SU-DHL-6 (cell line): ENCODE data around the gene STK31.

Source experiments
- H2AFZ ChIP-seq: fragments of 200-600 bp; sonication (generic); 2 replicates; pipeline ENCODE4 v1.6.1; 2014; ENCODE audit warnings: low read depth, mild to moderate bottlenecking, moderate library complexity, mixed read lengths, antibody characterized with exemption, low read length; ENCODE audit not compliant: severe bottlenecking
- H3F3A ChIP-seq: fragments of 200-600 bp; shearing (Covaris generic); 2 replicates; pipeline ENCODE4 v1.6.0; 2016; ENCODE audit warnings: antibody characterized with exemption, mild to moderate bottlenecking; ENCODE audit not compliant: insufficient read depth
- H3K27ac ChIP-seq: fragments of 200-600 bp; sonication (generic); 2 replicates; pipeline ENCODE4 v1.5.1; 2016; ENCODE audit warnings: low read depth, mild to moderate bottlenecking, low read length, moderate library complexity, mixed read lengths
- H3K27me3 ChIP-seq: fragments of 200-600 bp; sonication (generic), shearing (Covaris generic); 2 replicates; pipeline ENCODE4 v1.6.0; 2014; ENCODE audit warnings: mild to moderate bottlenecking, low read length
- H3K36me3 ChIP-seq: fragments of 200-600 bp; sonication (generic); 2 replicates; pipeline ENCODE4 v1.6.1; 2014; ENCODE audit warnings: mild to moderate bottlenecking, low read length, mixed read lengths
- H3K4me2 ChIP-seq: fragments of 300-600, 200-600 bp; shearing (Covaris generic), sonication (generic); 2 replicates; pipeline ENCODE4 v1.6.0; 2014; ENCODE audit warnings: low read length, low read depth, mild to moderate bottlenecking; ENCODE audit not compliant: poor library complexity, severe bottlenecking
- H3K4me3 ChIP-seq: fragments of 200-600 bp; sonication (generic); 2 replicates; pipeline ENCODE4 v1.5.1; 2014; ENCODE audit warnings: antibody characterized with exemption, low read length, mild to moderate bottlenecking, mixed read lengths; ENCODE audit not compliant: insufficient read depth, poor library complexity, severe bottlenecking
- H3K79me2 ChIP-seq: fragments of 200-600 bp; sonication (generic); 2 replicates; pipeline ENCODE4 v1.6.1; 2014; ENCODE audit warnings: mild to moderate bottlenecking, low read length, moderate library complexity; ENCODE audit not compliant: insufficient read depth
- H3K9ac ChIP-seq: fragments of 200-600 bp; sonication (generic); 2 replicates; pipeline ENCODE4 v1.7.0; 2014; ENCODE audit warnings: mild to moderate bottlenecking, low read length
- H3K9me2 ChIP-seq: fragments of 200-600 bp; sonication (generic); replicated peaks from 2 replicates; pipeline ENCODE4 v1.6.1; 2014; ENCODE audit warnings: low read length; ENCODE audit not compliant: insufficient read depth
- H3K9me3 ChIP-seq: fragments of 200-600 bp; sonication (generic); 2 replicates; pipeline ENCODE4 v1.6.1; 2014; ENCODE audit warnings: low read length, mixed read lengths; ENCODE audit not compliant: insufficient read depth
- H4K20me1 ChIP-seq: fragments of 200-600 bp; sonication (generic); 2 replicates; pipeline ENCODE4 v1.6.1; 2014; ENCODE audit warnings: low read depth, mild to moderate bottlenecking, antibody characterized with exemption, low read length, moderate library complexity, mixed read lengths
- CTCF ChIP-seq: fragments of 200-600 bp; sonication (generic); IDR thresholded peaks from one replicate; pipeline ENCODE4 v1.5.1; 2017; ENCODE audit warnings: antibody characterized with exemption, mild to moderate bottlenecking, low read length, moderate library complexity; ENCODE audit not compliant: insufficient read depth, poor library complexity, severe bottlenecking
- EZH2phosphoT487 ChIP-seq: fragments of 200-600 bp; sonication (generic), shearing (Covaris generic); conservative IDR thresholded peaks from 2 replicates; pipeline ENCODE4 v1.6.1; 2018; ENCODE audit warnings: mild to moderate bottlenecking, antibody characterized with exemption, low read length, moderate library complexity, mixed read lengths

The STK31 gene

GRCh38 chr7:23709081-23709750 lies 803 bp upstream of the STK31 start:
- H4K20me1 ChIP-seq, result no peaks in the 10 kb centered on the region
- H3K9me3 ChIP-seq, result peaks cover 13% of the 10 kb centered on the region; the same call in 1 of the 2 replicates
- H3K36me3 ChIP-seq, result peaks cover 6% of the 10 kb centered on the region
- TF ChIP-seq EZH2phosphoT487, result no peak
- TF ChIP-seq CTCF, result no peak
- H3K9ac ChIP-seq, result no peak overlapping the region
- H3K9me2 ChIP-seq, result no peaks in the 10 kb centered on the region
- no peak overlapping the region for H3K27ac ChIP-seq
- no peaks in the 10 kb centered on the region for H3K27me3 ChIP-seq
- no peaks in the 10 kb centered on the region for H3K79me2 ChIP-seq
- no peaks in the 10 kb centered on the region for H3F3A ChIP-seq
- H3K4me3 ChIP-seq, result no peak overlapping the region
- H3K4me2 ChIP-seq, result no peak overlapping the region
- H2AFZ ChIP-seq, result no peak overlapping the region

DNA sequence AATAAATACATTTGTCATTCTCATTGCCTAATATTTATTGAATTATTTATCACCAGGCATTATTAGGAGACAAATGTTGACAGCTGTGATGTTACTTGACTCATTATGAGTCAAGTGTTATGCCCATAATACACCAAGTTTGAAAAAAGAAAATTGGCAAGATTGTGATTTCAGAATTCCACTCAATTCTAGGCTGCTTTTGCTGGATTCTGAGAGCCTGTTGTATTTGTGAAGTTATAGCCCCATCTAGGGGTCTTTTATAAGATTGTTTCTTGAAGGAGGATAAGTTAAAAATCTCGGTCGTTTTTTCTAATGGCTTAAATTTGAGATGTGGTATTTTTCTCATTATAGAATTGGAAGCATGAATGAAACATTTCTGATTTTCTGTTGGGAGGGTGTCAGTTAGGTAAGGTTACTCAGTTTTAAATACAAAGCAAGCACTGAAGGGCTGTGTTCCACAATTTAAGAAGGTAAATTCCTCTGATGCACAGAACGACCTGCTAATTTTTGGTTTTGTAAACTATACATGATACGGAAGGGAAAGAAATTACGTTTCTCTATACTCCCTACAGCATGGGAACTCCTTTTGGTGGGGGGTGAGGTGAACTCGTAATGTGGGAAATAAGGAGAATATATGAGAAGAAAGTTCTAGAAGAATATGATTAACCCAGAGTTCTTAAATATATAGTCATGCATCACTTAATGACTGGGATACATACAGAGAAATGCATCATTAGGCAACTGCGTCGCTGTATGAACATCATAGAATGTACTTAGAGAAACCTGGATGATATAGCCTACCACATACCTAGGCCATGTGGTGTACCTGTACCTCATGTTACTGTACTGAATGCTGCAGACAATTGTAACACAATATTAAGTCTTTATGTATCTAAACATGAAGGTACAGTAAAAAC lies 2.6 kb downstream of the STK31 start:
- no peak overlapping the region for H3K4me2 ChIP-seq

More for the DNA sequence above, 2.6 kb downstream of the STK31 start:
- Histone ChIP-seq H3K9me2 (no peaks in the 10 kb centered on the region), H3K9me3 (no peaks in the 10 kb centered on the region), H3K27ac (no peak overlapping the region), H3F3A (no peaks in the 10 kb centered on the region), H3K4me3 (no peak overlapping the region), H4K20me1 (no peaks in the 10 kb centered on the region), H3K36me3 (no peaks in the 10 kb centered on the region), H3K79me2 (no peaks in the 10 kb centered on the region), H3K27me3 (no peaks in the 10 kb centered on the region), H3K9ac (no peak overlapping the region), H2AFZ (no peak overlapping the region)
- no peak for TF ChIP-seq EZH2phosphoT487
- TF ChIP-seq CTCF, result peak; percentile 44
